Fibroblast of skin of left quadriceps (primary cell): ENCODE measurements around the gene C1orf87.

ENCODE experiments used
- DNase-seq, 2 experiments: peaks; one replicate each; pipeline ENCODE4 v3.0.0-alpha.2; 2013; ENCODE audit warnings: low read depth in 2 of 2

Gene C1orf87

DNA sequence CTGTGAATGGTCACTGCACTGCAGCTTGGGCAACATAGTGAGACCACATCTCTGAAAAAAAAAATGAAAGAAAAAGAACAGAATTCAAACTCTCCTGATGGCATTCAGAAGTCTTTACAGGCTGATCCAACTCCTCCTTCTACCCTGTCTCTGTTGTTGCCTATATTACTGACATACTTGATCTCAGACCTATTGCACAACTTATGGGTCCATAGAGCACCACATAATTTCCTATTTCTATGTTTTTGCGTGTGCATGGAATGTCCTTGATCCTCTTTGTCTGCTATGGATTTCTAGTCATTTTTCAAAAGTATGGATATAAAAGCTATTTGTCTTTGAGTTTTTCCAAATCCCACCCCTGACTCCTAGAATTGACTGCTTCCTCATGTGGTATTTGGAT is 124.6 kb downstream of the C1orf87 start:
- no peak for DNase-seq

- DNase-seq = peak; percentile 28 to 36
Observed at GRCh38 chr1:59947047-59947938, 126.3 kb downstream of the C1orf87 start.

DNA sequence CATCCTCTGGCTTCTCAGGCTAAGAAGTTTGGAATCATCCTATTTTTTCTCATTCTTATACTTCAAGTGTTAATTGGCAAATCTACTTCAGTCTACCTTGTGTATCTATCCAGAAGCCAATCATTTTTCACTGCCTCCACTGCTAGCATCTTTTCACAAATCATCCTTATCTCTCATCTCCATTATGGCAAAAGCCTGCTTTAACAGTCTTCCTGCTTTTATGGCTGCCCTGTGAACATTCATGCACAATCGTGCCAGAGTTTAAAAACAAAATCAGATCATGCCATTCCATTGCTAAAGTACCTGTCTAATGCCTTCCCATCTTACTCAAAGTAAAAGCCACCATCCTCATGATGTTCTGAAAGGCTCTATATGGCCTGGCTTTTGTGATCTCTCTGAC is 127.8 kb downstream of the C1orf87 start:
- no peak for DNase-seq
